K562 (cell line): Measurements from ENCODE around the gene TECTA. TPM values are rescaled to one million over a fixed set of nuclear protein-coding genes. Genes with fewer than 3 reads are reported as not detected.

ENCODE experiments used
- ATAC-seq: fragments of 200-7000 bp; cut with Tn5 transposase; 3 replicates; pipeline ENCODE4 v1.9.1; 2020; ENCODE audit warnings: moderate library complexity
- BruUV-seq: library from RNA; stranded (reverse); fragments of 400-500 nt; replicated peaks from 2 replicates; lab custom pipeline; 2021; lab: Mats Ljungman, UMichigan
- CTCF ChIA-PET: fragments of 300-600 bp; formaldehyde crosslinking; extraction: SDS; loops from one replicate; lab custom pipeline; 2021; ENCODE audit warnings: low intra/inter-chr PET ratio; lab: Yijun Ruan, JAX
- POLR2A ChIA-PET: fragments of 300-600, 350-650 bp; sonication (Branson Sonifier 250); formaldehyde crosslinking; extraction: SDS; loops from one replicate; lab custom pipeline; 2021; ENCODE audit warnings: antibody characterized with exemption, inconsistent platforms; lab: Yijun Ruan, JAX
- DNase-seq, 4 experiments: peaks; one replicate each; pipeline versions ENCODE4 v3.0.0 to v3.0.0-alpha.2; 2011 to 2018; ENCODE audit warnings: low spot score in 3 of 4, mixed read lengths in 3 of 4; ENCODE audit errors: extremely low read depth in 1 of 4
- FAIRE-seq: peaks from 2 replicates; lab custom pipeline; 2011; peaks lifted over from hg19 to GRCh38; lab: Jason Lieb, UNC
- H2AFZ ChIP-seq: 2 replicates; pipeline ENCODE4 v1.6.0; 2011; ENCODE audit warnings: low read depth, low read length, control low read depth, inconsistent platforms
- H3K27ac ChIP-seq: fragments of 200-600 bp; 3 replicates; pipeline ENCODE4 v1.8.0; 2011; ENCODE audit warnings: low read depth, mild to moderate bottlenecking, control low read depth, inconsistent platforms, low read length, moderate library complexity, mixed read lengths; ENCODE audit errors: extremely low read depth
- H3K27me3 ChIP-seq, 2 experiments: fragments of 300-600 bp in 1 of 2; 2 replicates in 1 of 2; 3 replicates in 1 of 2; pipeline versions ENCODE4 v1.6.0 to v1.8.0; 2011; ENCODE audit warnings: inconsistent platforms in 2 of 2, low read length in 2 of 2, mild to moderate bottlenecking in 1 of 2, mixed read lengths in 1 of 2, moderate library complexity in 1 of 2; ENCODE audit not compliant: control insufficient read depth in 2 of 2, insufficient read depth in 2 of 2
- H3K36me3 ChIP-seq: fragments of 300-600 bp; 3 replicates; pipeline ENCODE4 v1.8.0; 2011; ENCODE audit warnings: mild to moderate bottlenecking, low read length, inconsistent platforms; ENCODE audit not compliant: control insufficient read depth, insufficient read depth
- H3K4me1 ChIP-seq, 2 experiments: fragments of 200-600 bp in 1 of 2; replicated peaks in 1 of 2; 2 replicates in 1 of 2; 3 replicates in 1 of 2; pipeline versions ENCODE4 v1.5.1 to v1.8.0; 2011; ENCODE audit warnings: inconsistent platforms in 2 of 2, low read length in 2 of 2, mild to moderate bottlenecking in 1 of 2, mixed read lengths in 1 of 2, moderate library complexity in 1 of 2; ENCODE audit not compliant: control insufficient read depth in 2 of 2, insufficient read depth in 2 of 2
- H3K4me2 ChIP-seq: 2 replicates; pipeline ENCODE4 v1.6.1; 2011; ENCODE audit warnings: low read length, control low read depth, inconsistent platforms, mixed read lengths; ENCODE audit not compliant: insufficient read depth
- H3K4me3 ChIP-seq: fragments of 200-600 bp; sonication (generic), shearing (Covaris generic); 2 replicates; pipeline ENCODE4 v1.5.1; 2016; ENCODE audit warnings: control low read depth, inconsistent platforms
- H3K79me2 ChIP-seq: fragments of 200-600 bp; 3 replicates; pipeline ENCODE4 v1.8.0; 2011; ENCODE audit warnings: low read length, inconsistent platforms; ENCODE audit not compliant: control insufficient read depth, insufficient read depth
- H3K9ac ChIP-seq, 2 experiments: 2 replicates each; pipeline versions ENCODE4 v1.6.0 to v1.6.1; 2011; ENCODE audit warnings: low read depth in 2 of 2, low read length in 2 of 2, control low read depth in 1 of 2, inconsistent platforms in 1 of 2, mild to moderate bottlenecking in 1 of 2, mixed read lengths in 1 of 2; ENCODE audit not compliant: insufficient read depth in 1 of 2
- H3K9me1 ChIP-seq: one replicate; pipeline ENCODE4 v1.6.0; 2011; ENCODE audit warnings: inconsistent platforms, mild to moderate bottlenecking, low read length, moderate library complexity; ENCODE audit not compliant: control insufficient read depth, insufficient read depth
- H3K9me3 ChIP-seq: replicated peaks from 2 replicates; pipeline ENCODE4 v1.5.1; 2011; ENCODE audit warnings: low read depth, low read length, inconsistent platforms; ENCODE audit not compliant: control insufficient read depth, insufficient read depth
- H4K20me1 ChIP-seq: replicated peaks from 2 replicates; pipeline ENCODE4 v1.6.1; 2011; ENCODE audit warnings: low read length, inconsistent platforms, mixed read lengths; ENCODE audit not compliant: control insufficient read depth, insufficient read depth
- ATF3 ChIP-seq, 2 experiments: fragments of 450-650 bp in 1 of 2; sonication (generic) in 1 of 2; formaldehyde crosslinking in 1 of 2; IDR thresholded peaks in 1 of 2; conservative IDR thresholded peaks in 1 of 2; 2 replicates each; pipeline versions ENCODE4 v1.6.1 to v1.8.1; 2016 to 2023; ENCODE audit warnings: mild to moderate bottlenecking in 2 of 2, moderate library complexity in 2 of 2, inconsistent platforms in 1 of 2, missing genetic modification reagents in 1 of 2
- CLOCK ChIP-seq: fragments of 250-450 bp; sonication (Bioruptor Pico); IDR thresholded peaks from 2 replicates; pipeline ENCODE4 v1.4.0; 2020; ENCODE audit warnings: mild to moderate bottlenecking, moderate library complexity, borderline replicate concordance
- GABPB1 ChIP-seq: sonication (generic); formaldehyde crosslinking; IDR thresholded peaks from 2 replicates; pipeline ENCODE4 v1.8.0; 2022; ENCODE audit warnings: mild to moderate bottlenecking, missing genetic modification reagents
- HDAC6 ChIP-seq: IDR thresholded peaks from 2 replicates; pipeline ENCODE4 v1.6.1; 2012; ENCODE audit warnings: low read depth, mild to moderate bottlenecking, control low read depth, inconsistent platforms, low read length, moderate library complexity
- RBM25 ChIP-seq: fragments of 200-400 bp; formaldehyde crosslinking; IDR thresholded peaks from 2 replicates; pipeline ENCODE4 v1.6.1; 2018; ENCODE audit warnings: low read length, low read depth, moderate library complexity; ENCODE audit not compliant: severe bottlenecking
- SNRNP70 ChIP-seq: fragments of 200-400 bp; formaldehyde crosslinking; optimal IDR thresholded peaks from 2 replicates; pipeline ENCODE3; 2017; ENCODE audit warnings: low read depth, low read length
- XRCC3 ChIP-seq: fragments of 450-650 bp; IDR thresholded peaks from 2 replicates; pipeline ENCODE4 v1.6.1; 2017; ENCODE audit warnings: mild to moderate bottlenecking, moderate library complexity
- ZBTB9 ChIP-seq: fragments of 450-650 bp; formaldehyde crosslinking; IDR thresholded peaks from 2 replicates; pipeline ENCODE4 v1.4.0; 2020; ENCODE audit warnings: mild to moderate bottlenecking, moderate library complexity
- ZNF316 ChIP-seq: fragments of 450-650 bp; IDR thresholded peaks from 2 replicates; pipeline ENCODE4 v1.6.1; 2016
- ZNF584 ChIP-seq: fragments of 200-800 bp; sonication (Bioruptor generic); IDR thresholded peaks from 2 replicates; pipeline ENCODE4 v1.6.1; 2016; ENCODE audit warnings: low read depth, mild to moderate bottlenecking, missing genetic modification characterization, missing compliant biosample characterization
- ZSCAN29 ChIP-seq: fragments of 450-650 bp; IDR thresholded peaks from 2 replicates; pipeline ENCODE4 v1.6.1; 2017
- WGBS: fragments of 100-300 bp; shearing (Covaris generic); methylation state at CpG from one replicate; pipeline ENCODE4 v1.1.6; 2016; ENCODE audit warnings: low coverage, mixed read lengths; ENCODE audit not compliant: insufficient coverage; ENCODE audit errors: missing lambda C conversion rate; 5-methylcytosine and 5-hydroxymethylcytosine counted together
- in situ Hi-C: fragments of 300-500 bp; cut with MboI; formaldehyde crosslinking; loops from 4 replicates; pipeline ENCODE4 v1.15.0; 2018; ENCODE audit warnings: inconsistent platforms, mixed read lengths
- intact Hi-C: fragments of 100-400 bp; cut with micrococcal nuclease; formaldehyde crosslinking; loops from 2 replicates; pipeline ENCODE4 v1.14.2; 2022
- polyA plus RNA-seq, 8 experiments: library from polyadenylated mRNA; depleted of rRNA in 4 of 8; stranded (reverse) in 5 of 8; unstranded in 3 of 8; fragments of >200 nt; fragmentation: Nextera tagmentation in 2 of 8; fragmentation: Illumina TruSeq in 1 of 8; extraction: Ambion mirVana in 2 of 8; extraction: Trizol in 1 of 8; gene quantifications; 2 replicates each; pipeline versions ENCODE4 v1.2.1 to v1.2.3, GENCODE V29; 2011 to 2014; ENCODE audit warnings: inconsistent platforms in 1 of 8, missing spikeins in 1 of 8
- total RNA-seq, 7 experiments: library from RNA; depleted of rRNA in 6 of 7; stranded (reverse); fragments of >200 nt in 6 of 7; fragmentation: Illumina TruSeq in 2 of 7; extraction: Trizol in 2 of 7; gene quantifications; 2 replicates each; pipeline versions ENCODE4 v1.2.1 to v1.2.3, GENCODE V29; 2011 to 2021; ENCODE audit warnings: low replicate concordance in 1 of 7
- TF ChIP-seq, protein P1 (sequence below), 2 experiments: fragments of 450-650 bp; IDR thresholded peaks; 2 replicates each; pipeline ENCODE4 v1.6.1; 2018; ENCODE audit warnings: mild to moderate bottlenecking in 2 of 2, low read depth in 1 of 2; ENCODE audit not compliant: partially characterized antibody in 2 of 2

Gene TECTA
- total and polyA plus RNA-seq, 9 of the 15 experiments (the other 6 are each of a cell fraction or from before 2014, with no cell fraction given) = under 0.01 to 0.04 (median 0.03) TPM; not detected in 5

GRCh38 chr11:121067962-121068647 lies 32.9 kb upstream of the TECTA start:
- ATAC-seq (no peak), FAIRE-seq (no peak), DNase-seq (no peak)
- WGBS = 19% methylated on average over 6 of the region's 6 CpGs
- ChIA-PET CTCF (no interaction called here), POLR2A (no interaction called here)
- Histone ChIP-seq H3K4me1 (no peaks in the 10 kb centered on the region), H2AFZ (no peak overlapping the region), H3K4me2 (no peak overlapping the region), H3K9ac (no peak overlapping the region), H4K20me1 (no peaks in the 10 kb centered on the region), H3K4me3 (no peak overlapping the region), H3K36me3 (no peaks in the 10 kb centered on the region), H3K9me1 (no peaks in the 10 kb centered on the region), H3K79me2 (no peaks in the 10 kb centered on the region), H3K27ac (no peak overlapping the region), H3K27me3 (no peaks in the 10 kb centered on the region), H3K9me3 (no peaks in the 10 kb centered on the region)
- no TSS peak for BruUV-seq
- in situ Hi-C loops (no loop called here), intact Hi-C loops (no loop called here)
- TF ChIP-seq ATF3 (IDR thresholded peaks at IDR 0.05) (no peak), ATF3 (CRISPR knock-in tag; conservative IDR thresholded peaks at IDR 0.05) (no peak), ZNF316 (no peak), HDAC6 (no peak), SNRNP70 (no peak), ZNF584 (CRISPR knock-in tag) (no peak), XRCC3 (no peak), GABPB1 (CRISPR knock-in tag) (no peak), CLOCK (CRISPR knock-in tag) (no peak), ZBTB9 (no peak), ZSCAN29 (no peak), RBM25 (no peak)
- TF ChIP-seq, protein P1, sequence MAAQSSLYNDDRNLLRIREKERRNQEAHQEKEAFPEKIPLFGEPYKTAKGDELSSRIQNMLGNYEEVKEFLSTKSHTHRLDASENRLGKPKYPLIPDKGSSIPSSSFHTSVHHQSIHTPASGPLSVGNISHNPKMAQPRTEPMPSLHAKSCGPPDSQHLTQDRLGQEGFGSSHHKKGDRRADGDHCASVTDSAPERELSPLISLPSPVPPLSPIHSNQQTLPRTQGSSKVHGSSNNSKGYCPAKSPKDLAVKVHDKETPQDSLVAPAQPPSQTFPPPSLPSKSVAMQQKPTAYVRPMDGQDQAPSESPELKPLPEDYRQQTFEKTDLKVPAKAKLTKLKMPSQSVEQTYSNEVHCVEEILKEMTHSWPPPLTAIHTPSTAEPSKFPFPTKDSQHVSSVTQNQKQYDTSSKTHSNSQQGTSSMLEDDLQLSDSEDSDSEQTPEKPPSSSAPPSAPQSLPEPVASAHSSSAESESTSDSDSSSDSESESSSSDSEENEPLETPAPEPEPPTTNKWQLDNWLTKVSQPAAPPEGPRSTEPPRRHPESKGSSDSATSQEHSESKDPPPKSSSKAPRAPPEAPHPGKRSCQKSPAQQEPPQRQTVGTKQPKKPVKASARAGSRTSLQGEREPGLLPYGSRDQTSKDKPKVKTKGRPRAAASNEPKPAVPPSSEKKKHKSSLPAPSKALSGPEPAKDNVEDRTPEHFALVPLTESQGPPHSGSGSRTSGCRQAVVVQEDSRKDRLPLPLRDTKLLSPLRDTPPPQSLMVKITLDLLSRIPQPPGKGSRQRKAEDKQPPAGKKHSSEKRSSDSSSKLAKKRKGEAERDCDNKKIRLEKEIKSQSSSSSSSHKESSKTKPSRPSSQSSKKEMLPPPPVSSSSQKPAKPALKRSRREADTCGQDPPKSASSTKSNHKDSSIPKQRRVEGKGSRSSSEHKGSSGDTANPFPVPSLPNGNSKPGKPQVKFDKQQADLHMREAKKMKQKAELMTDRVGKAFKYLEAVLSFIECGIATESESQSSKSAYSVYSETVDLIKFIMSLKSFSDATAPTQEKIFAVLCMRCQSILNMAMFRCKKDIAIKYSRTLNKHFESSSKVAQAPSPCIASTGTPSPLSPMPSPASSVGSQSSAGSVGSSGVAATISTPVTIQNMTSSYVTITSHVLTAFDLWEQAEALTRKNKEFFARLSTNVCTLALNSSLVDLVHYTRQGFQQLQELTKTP (IDR thresholded peaks at IDR 0.05; ENCODE audit: low read depth in 1 of 2, partially characterized antibody in 2 of 2) = no peak
